NT2/D1 (cell line): Measurements from ENCODE around the gene PDLIM5.

Source experiments
- SUZ12 ChIP-seq: IDR thresholded peaks from 2 replicates; pipeline ENCODE4 v1.6.1; 2011; ENCODE audit not compliant: insufficient read length, insufficient read depth; ENCODE audit errors: extremely low read depth
- YY1 ChIP-seq: IDR thresholded peaks from 2 replicates; pipeline ENCODE4 v1.6.1; 2011; ENCODE audit not compliant: insufficient read length, insufficient read depth
- ZNF274 ChIP-seq: IDR thresholded peaks from 2 replicates; pipeline ENCODE4 v1.6.1; 2011; ENCODE audit warnings: mild to moderate bottlenecking, low read depth, low read length

DNA sequence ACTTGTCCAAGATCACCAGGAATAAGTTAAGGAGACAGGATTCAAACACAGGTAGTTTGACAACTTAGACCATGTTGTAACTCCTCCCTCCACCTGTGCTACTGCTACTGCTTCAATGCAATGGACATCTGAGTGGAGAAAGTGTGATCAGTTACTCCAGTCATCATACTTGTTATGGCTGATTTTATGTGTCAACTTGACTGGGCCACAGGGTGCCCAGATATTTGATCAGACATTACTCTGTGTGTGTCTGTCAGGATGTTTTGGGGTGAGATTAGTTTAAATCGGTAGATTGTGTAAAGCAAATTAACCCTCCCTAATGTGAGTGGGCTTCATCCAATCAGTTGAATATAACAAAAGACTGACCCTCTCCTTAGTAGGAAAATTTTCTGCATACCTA lies 34.8 kb upstream of the PDLIM5 start:
- no peak for TF ChIP-seq YY1
- TF ChIP-seq SUZ12 = no peak
- no peak for TF ChIP-seq ZNF274
